ENCODE data around the gene CSRNP3.

DNA sequence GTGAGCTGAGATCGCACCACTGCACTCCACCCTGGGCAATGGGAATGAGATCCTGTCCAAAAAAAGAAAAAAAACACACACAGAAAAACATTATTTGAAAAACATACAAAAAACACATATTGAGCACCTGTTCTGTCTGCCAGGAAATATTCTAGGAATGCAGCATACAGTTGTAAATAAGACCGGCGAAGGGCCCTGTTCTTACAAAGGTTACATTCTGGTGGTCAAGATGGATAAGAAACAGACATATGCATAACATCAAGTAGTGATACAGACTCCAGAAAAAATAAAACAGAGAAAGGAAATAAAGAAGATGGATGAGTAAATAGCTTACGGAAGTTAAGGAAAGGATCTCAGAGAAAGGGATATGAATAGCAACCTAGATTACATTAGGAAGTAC lies 164.8 kb downstream of the CSRNP3 start:
- TF ChIP-seq, protein P1, sequence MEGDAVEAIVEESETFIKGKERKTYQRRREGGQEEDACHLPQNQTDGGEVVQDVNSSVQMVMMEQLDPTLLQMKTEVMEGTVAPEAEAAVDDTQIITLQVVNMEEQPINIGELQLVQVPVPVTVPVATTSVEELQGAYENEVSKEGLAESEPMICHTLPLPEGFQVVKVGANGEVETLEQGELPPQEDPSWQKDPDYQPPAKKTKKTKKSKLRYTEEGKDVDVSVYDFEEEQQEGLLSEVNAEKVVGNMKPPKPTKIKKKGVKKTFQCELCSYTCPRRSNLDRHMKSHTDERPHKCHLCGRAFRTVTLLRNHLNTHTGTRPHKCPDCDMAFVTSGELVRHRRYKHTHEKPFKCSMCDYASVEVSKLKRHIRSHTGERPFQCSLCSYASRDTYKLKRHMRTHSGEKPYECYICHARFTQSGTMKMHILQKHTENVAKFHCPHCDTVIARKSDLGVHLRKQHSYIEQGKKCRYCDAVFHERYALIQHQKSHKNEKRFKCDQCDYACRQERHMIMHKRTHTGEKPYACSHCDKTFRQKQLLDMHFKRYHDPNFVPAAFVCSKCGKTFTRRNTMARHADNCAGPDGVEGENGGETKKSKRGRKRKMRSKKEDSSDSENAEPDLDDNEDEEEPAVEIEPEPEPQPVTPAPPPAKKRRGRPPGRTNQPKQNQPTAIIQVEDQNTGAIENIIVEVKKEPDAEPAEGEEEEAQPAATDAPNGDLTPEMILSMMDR (IDR thresholded peaks at IDR 0.05; ENCODE audit: low read length): no peak
- TF ChIP-seq EZH2 (IDR thresholded peaks at IDR 0.05; ENCODE audit: borderline replicate concordance, low read length): no peak

All from OCI-LY1 (cell line).